Erythroblast (primary cell): ENCODE results near the gene EHBP1.

Experiments used
- DNase-seq, 2 experiments: peaks; one replicate each; lab custom pipeline; 2025; lab: John Stamatoyannopoulos, UW
- GATA1 ChIP-seq: IDR thresholded peaks from 2 replicates; pipeline ENCODE4 v1.6.1; 2011; ENCODE audit warnings: low read depth, mild to moderate bottlenecking, control low read depth, low read length, moderate library complexity
- POLR2A ChIP-seq: IDR thresholded peaks from 2 replicates; pipeline ENCODE4 v1.6.1; 2011; ENCODE audit warnings: mild to moderate bottlenecking, low read length

Gene EHBP1

GRCh38 chr2:62817348-62817747 lies 111.8 kb downstream of the EHBP1 start:
- TF ChIP-seq GATA1 (no peak), POLR2A (no peak)
- no peak for DNase-seq

GRCh38 chr2:62817995-62818713 lies 112.6 kb downstream of the EHBP1 start:
- no peak for DNase-seq
- TF ChIP-seq POLR2A (no peak), GATA1 (no peak)

- TF ChIP-seq GATA1 (no peak), POLR2A (no peak)
- DNase-seq, result no peak
These were observed 117.0 kb downstream of the EHBP1 start for GRCh38 chr2:62822549-62822948.

GRCh38 chr2:62824388-62824787 lies 118.9 kb downstream of the EHBP1 start:
- no peak for DNase-seq
- TF ChIP-seq GATA1, result no peak
- no peak for TF ChIP-seq POLR2A

GRCh38 chr2:62826141-62826540 lies 120.6 kb downstream of the EHBP1 start:
- no peak for DNase-seq
- no peak for TF ChIP-seq GATA1
- TF ChIP-seq POLR2A, result no peak

GRCh38 chr2:62826953-62827675 lies 121.6 kb downstream of the EHBP1 start:
- TF ChIP-seq GATA1 (no peak), POLR2A (no peak)
- no peak for DNase-seq

GRCh38 chr2:62831729-62832128 lies 126.2 kb downstream of the EHBP1 start:
- TF ChIP-seq POLR2A, result no peak
- no peak for TF ChIP-seq GATA1
- DNase-seq, result no peak

- TF ChIP-seq GATA1 (no peak), POLR2A (no peak)
- no peak for DNase-seq
These were observed 139.0 kb downstream of the EHBP1 start for GRCh38 chr2:62844311-62845090.

GRCh38 chr2:62845256-62845655 lies 139.7 kb downstream of the EHBP1 start:
- no peak for DNase-seq
- no peak for TF ChIP-seq POLR2A
- no peak for TF ChIP-seq GATA1

- DNase-seq, result no peak
- TF ChIP-seq POLR2A, result no peak
These were observed 146.7 kb downstream of the EHBP1 start for GRCh38 chr2:62852254-62852653.

- no peak for DNase-seq
- no peak for TF ChIP-seq POLR2A
- TF ChIP-seq GATA1, result no peak
These were observed 149.3 kb downstream of the EHBP1 start for GRCh38 chr2:62854600-62855514.

GRCh38 chr2:62856228-62857040 lies 150.9 kb downstream of the EHBP1 start:
- DNase-seq, result no peak
- TF ChIP-seq POLR2A (no peak), GATA1 (no peak)
